HG03469 (cell line): Measurements from ENCODE around the gene CD55.

Experiments
- ATAC-seq: cut with Tn5 transposase; IDR thresholded peaks from one replicate; pipeline ENCODE4 v1.9.1; 2021; ENCODE audit warnings: mild to moderate bottlenecking, moderate library complexity, moderate number of reproducible peaks; ENCODE audit not compliant: unreplicated experiment

The CD55 gene, protein sequence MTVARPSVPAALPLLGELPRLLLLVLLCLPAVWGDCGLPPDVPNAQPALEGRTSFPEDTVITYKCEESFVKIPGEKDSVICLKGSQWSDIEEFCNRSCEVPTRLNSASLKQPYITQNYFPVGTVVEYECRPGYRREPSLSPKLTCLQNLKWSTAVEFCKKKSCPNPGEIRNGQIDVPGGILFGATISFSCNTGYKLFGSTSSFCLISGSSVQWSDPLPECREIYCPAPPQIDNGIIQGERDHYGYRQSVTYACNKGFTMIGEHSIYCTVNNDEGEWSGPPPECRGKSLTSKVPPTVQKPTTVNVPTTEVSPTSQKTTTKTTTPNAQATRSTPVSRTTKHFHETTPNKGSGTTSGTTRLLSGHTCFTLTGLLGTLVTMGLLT

GRCh38 chr1:207321079-207321789 lies at the start of gene CD55:
CD55 (plus strand) TSS chr1:207321678; CDS start chr1:207321766, 88 bp downstream.
- ATAC-seq, result peak; percentile 80

DNA sequence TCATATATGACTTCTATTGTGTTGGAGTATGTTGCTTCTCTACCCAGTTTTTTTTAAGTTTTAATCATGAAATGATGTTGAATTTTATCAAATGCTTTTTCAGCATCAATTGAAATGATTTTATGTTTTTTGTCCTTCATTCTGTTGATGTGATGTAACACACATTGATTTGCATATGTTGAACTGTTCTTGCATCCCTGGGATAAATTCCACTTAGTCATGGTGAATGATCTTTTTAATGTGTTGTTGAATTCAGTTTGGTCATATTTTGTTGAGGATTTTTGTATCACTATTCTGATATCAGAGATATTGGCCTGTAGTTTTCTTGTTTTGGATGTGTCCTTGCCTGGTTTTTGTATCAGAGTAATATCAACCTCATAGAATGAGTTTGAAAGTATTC lies 46.6 kb upstream of the CD55 start:
- no peak for ATAC-seq

- ATAC-seq, result no peak
Measured at GRCh38 chr1:207276465-207276864, 45.0 kb upstream of the CD55 start.

- no peak for ATAC-seq
Measured at GRCh38 chr1:207277241-207277640, 44.2 kb upstream of the CD55 start.

- no peak for ATAC-seq
Measured at GRCh38 chr1:207279652-207280051, 41.8 kb upstream of the CD55 start.

- ATAC-seq, result no peak
Measured at GRCh38 chr1:207280706-207281105, 40.8 kb upstream of the CD55 start.

DNA sequence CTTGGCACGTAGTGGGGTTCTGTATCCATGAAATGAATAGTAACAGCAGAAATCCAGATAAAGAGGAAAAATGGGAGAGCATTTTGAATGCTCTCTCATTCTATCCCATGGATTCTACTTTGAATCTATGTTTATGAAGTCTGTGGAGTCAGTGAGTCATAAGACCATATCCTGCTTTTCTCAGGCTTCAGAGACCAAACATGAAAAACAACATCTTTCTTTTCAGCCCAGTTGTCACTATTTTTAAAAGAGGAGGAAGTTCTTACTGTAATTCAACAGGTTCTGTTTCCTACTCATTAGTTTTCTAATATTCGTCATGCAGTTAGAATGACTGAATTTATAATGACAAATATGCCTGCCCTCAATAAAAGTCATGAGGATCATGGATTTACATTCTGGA lies 39.4 kb upstream of the CD55 start:
- ATAC-seq, result no peak

GRCh38 chr1:207282496-207283380 lies 38.7 kb upstream of the CD55 start:
- no peak for ATAC-seq

GRCh38 chr1:207283421-207283820 lies 38.1 kb upstream of the CD55 start:
- no peak for ATAC-seq

DNA sequence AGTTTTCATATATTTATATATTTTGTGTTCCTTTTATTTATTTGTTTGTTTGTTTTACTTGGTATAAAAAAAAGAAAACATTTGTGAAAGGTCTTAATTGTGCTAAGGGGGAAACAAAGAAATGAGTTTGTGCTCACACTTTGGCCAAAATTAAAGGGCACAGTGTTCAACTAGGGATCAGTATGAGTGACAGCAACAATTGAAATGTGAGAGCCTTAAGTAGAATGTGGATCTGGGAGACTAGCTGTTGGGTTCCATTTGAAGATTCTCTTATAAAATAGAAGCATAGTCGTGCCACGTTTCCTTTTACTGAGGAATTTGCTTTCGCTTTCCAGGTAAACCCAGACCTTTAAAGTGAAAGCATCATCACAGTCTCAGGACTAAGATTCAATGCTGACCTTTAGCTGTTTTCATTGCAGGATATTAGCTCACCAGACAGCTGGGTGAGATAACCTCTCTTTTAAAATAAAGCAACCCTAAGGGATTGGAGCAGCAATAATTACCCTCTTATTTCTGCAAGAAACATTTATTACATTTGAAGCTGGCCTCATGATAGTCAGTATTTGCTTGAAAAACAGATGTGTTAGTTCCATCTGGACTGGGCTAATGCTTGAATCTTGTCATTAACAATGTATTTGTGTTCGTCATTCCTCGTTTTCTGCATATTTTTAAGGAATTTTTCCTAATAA lies 37.1 kb upstream of the CD55 start:
- ATAC-seq, result no peak

GRCh38 chr1:207286786-207287468 lies 34.6 kb upstream of the CD55 start:
- ATAC-seq, result no peak

GRCh38 chr1:207288315-207288714 lies 33.2 kb upstream of the CD55 start:
- no peak for ATAC-seq

GRCh38 chr1:207289756-207290155 lies 31.7 kb upstream of the CD55 start:
- no peak for ATAC-seq

GRCh38 chr1:207291723-207292122 lies 29.8 kb upstream of the CD55 start:
- ATAC-seq, result no peak

DNA sequence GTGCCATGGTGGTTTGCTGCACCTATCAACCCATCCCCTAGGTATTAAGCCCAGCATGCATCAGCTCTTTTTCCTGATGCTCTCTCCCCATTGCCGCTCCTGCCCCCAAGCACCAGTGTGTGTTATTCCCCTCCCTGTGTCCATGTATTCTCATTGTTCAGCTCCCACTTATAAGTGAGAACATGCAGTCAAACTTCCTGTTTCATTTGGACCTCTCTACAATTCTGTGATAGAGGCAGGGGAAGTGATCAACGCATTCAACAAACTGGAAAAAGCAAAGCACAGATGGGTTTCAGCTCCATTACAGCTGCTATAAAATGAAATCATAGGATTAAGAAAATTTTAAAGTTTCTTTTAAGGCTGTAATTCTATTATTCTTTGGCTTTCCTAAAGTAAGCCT lies 23.3 kb upstream of the CD55 start:
- ATAC-seq, result no peak

DNA sequence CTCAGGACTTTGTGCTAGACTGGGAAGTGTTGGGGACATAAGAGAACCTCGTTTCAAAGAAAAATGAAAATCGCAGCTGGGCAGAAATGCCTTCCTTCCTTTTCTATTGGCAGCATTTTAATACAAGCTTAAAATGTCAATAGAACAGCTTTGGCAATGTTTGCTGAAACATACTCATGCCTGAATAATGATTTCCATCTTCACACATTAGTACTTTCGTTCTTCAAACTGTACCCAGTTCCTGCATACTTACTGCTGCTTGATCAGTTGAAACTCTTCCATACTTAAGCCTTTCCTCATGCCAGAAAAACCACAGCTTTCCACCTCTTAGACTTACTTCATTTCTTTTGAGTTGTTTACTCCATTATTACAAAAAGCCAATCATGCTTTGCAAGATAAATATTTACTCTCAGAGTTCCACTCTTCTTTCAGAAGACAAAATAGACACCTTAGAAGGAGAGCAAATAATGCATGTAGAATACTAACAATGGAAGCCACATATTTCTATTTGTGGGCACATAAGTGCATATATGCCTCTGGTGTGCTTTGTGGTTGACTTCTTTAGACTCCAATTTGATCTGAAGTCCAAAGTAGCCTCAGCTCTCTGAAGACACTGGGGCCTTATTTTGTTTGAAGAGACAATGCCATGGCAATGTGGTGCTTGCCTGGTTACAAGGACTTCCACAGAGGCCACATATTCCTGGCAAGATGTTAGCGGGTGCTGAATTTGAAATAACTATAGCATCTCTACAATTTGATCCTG lies 22.7 kb upstream of the CD55 start:
- no peak for ATAC-seq

- no peak for ATAC-seq
Measured at GRCh38 chr1:207300970-207301369, 20.5 kb upstream of the CD55 start.

DNA sequence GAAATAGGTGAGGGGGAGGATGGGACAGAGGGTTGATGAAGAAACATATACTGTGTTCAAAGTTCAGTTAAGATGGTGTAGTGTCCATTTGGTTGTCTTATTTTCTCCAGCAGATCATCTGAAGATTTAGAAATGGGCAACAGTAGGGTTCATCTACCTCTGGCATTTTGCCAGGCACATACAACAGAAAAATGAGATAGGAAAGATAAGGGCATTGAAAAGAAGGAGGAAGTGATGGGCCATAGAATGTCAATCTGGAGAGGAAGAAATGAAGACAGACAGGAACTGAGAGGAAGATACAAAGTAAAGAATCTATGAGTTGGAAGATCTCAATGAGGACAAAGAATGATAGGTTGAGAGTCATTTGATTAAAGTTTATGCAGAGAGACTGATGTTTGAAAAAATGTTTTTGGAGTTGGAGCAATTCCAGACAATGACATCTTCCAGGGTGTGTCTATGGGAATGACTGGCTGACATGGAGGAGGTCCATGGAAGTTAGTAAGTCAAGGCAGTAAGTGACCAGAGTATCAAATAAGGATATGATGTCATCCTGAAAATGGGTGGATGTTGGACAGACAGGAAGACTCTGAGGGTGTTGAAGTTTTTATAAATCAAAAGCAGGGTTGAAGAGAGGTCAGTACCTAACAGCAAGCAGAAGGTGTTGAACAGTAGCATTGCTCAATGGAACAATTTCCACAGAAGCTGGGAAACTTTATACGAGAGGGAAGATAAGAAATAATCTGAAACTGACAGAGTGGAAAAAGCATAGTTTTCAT lies 18.7 kb upstream of the CD55 start:
- ATAC-seq, result no peak
